GM10266 (cell line): ENCODE data around the gene METTL21C.

Experiments
- DNase-seq: peaks from one replicate; pipeline ENCODE4 v3.0.0; 2012; ENCODE audit errors: extremely low spot score
- TF ChIP-seq, protein P1 (sequence below): IDR thresholded peaks from 2 replicates; pipeline ENCODE4 v1.5.1; 2012; ENCODE audit warnings: mild to moderate bottlenecking, low read depth; ENCODE audit not compliant: control insufficient read depth, insufficient read depth; ENCODE audit errors: missing control alignments

Gene METTL21C

GRCh38 chr13:102718746-102719145 lies 23.9 kb upstream of the METTL21C start:
- TF ChIP-seq, protein P1, sequence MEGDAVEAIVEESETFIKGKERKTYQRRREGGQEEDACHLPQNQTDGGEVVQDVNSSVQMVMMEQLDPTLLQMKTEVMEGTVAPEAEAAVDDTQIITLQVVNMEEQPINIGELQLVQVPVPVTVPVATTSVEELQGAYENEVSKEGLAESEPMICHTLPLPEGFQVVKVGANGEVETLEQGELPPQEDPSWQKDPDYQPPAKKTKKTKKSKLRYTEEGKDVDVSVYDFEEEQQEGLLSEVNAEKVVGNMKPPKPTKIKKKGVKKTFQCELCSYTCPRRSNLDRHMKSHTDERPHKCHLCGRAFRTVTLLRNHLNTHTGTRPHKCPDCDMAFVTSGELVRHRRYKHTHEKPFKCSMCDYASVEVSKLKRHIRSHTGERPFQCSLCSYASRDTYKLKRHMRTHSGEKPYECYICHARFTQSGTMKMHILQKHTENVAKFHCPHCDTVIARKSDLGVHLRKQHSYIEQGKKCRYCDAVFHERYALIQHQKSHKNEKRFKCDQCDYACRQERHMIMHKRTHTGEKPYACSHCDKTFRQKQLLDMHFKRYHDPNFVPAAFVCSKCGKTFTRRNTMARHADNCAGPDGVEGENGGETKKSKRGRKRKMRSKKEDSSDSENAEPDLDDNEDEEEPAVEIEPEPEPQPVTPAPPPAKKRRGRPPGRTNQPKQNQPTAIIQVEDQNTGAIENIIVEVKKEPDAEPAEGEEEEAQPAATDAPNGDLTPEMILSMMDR: no peak
- no peak for DNase-seq

DNA sequence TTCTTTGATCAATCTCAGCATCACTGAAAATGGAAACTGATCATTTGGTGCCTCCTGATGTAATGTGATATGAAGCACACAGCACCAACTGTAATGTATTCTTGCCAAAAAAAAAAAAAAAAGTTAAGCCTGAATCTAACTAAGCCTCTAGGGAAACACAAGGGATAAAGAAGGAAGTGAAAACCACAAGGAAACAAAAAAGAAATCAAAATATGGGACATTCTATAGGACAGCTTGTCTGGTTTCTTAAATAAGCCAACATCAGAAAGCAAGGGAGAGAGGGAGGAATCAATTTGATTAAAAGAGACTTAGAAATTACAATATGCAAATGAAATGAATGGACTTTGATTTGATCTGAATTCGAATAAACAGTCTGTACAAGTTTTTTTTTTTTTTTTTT lies 20.6 kb upstream of the METTL21C start:
- TF ChIP-seq, protein P1: no peak
- no peak for DNase-seq

DNA sequence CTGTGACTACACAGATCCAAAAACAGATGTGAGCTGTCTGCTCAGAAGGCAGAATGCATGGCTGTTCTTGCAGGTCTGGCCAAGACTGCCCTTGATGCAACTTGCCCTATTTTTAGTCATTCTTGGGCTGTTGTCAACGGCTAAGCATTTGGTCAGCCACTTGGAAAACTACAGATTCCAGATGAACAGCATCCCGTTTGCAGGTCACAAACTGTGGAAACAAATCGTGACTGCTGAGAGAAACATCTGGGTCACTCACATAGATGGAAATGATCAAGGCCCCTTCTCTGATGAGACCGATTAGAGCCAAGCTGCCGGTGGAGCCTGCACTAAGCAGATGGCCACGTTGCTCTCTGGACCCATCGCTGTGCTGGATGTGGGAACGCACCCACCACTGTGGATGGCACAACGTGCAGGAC lies 15.4 kb upstream of the METTL21C start:
- DNase-seq: no peak

DNA sequence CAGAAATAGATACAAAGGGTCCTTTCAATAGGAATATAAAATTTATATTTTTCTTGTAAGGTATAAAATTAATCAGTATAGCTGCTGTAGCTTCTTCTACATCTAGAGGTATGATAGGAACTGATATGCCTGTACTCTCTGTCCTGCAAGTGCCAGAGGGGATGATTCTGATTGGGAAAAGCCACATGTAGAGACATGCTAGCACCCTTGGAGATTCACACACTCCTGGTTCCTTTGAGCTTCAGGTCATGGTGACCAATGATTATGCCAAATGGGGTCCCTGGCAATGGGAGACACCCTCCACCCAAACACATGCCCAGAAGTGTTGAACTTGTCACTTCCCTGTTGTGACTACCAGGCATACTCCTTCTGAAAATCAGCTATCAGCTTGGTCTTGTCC lies 14.7 kb upstream of the METTL21C start:
- no peak for DNase-seq
- TF ChIP-seq, protein P1: no peak

More for the DNA sequence above, 15.4 kb upstream of the METTL21C start:
- TF ChIP-seq, protein P1: no peak

DNA sequence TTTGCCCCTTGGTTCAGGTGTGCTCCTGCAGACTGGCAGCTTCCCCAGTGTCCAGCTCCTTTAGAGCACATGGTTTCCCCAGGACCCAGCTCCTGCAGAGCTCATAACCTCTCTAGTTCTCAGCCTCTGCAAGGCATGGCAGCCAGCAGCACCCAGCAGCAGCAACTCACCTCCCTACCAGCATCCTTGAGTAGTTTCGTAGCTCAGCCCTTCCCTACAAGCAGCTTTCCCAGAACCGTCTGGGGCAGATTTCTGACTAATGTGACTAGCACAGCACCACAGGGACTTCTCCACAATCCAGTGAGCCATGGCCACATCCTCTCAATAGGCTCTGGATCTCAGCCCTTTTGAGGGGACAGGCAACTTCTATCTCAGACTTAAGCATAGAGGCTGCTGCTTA lies 14.1 kb upstream of the METTL21C start:
- no peak for DNase-seq
- TF ChIP-seq, protein P1: no peak

DNA sequence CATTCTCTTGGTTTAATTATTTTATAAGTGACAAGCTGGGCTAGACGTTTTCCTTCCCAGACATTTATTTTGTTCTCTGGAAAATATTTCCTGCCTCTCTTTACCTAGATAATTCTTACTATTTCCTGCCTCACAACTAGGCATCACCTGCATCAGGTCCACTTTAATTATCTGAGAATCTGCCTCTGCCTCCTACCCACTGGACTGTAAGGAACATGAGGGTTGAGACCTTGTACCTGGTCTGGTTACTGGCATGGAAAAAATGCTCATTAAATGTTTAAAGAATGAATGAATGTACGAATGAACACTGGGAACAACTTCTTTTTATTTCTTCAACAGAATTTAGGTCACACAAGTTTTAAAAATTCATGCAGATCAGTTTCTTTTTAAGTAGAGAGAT lies 13.4 kb upstream of the METTL21C start:
- no peak for DNase-seq

GRCh38 chr13:102707467-102707866 lies 12.6 kb upstream of the METTL21C start:
- TF ChIP-seq, protein P1: no peak
- DNase-seq: no peak

More for the DNA sequence above, 13.4 kb upstream of the METTL21C start:
- TF ChIP-seq, protein P1: no peak
